CD4-positive, alpha-beta T cell treated with Interleukin-1 beta for 1 hour (primary cell): ENCODE results near the gene RCBTB1.
"Not testable (repeated sequence)": the region's sequence is repeated elsewhere in the genome, so short reads cannot be mapped to it uniquely, and the experiment has no call there.

ENCODE experiments used
- DNase-seq, 2 donors: peaks; one replicate each; pipeline ENCODE4 v3.0.0-alpha.2; 2020 to 2022

The RCBTB1 gene

DNA sequence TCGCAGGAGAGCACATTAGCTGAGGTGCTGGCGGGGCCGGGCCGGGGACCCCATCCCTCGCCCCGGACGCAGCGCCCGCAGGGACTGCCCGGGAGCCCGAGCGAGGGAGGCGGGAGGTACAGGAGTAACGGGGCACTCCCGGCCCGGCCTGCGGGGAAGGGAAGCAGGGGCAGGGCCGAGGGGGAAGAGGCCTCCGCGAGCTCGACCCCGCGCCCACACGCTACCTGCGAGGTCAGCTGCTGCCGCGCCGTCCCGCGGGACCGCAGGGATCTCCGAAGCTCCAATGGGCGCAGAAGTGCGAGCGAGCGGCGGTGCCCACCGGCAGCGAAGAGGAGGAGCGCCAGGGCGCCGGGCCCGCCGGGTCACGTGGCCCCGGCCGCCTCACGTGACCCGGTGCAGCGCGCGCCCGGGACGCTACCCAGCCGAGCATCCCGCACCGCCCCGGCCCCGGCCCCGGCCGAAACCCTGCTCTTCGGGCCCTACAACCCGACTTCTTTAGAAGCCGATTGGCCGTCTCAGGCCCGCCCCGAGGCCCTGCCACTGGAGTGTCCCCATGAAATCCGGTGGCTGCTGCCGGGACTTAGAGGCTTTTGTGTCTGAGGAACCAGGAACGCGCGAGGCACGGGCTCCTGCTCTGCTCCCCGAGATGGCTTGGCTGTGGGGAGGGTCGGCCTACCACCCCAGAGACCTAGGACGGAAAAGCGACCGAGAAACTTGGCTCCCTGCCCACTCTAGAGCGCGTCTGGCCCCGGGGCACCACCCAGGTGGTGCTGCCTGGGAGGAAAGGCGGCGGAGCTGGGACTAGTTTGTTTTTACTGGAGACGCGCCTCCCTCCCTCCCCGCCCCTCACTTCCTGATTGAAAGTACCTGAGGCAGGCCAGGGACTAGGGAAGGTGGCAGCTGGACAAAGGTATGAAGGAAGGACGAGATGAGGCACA, at the start of gene RCBTB1:
Gene RCBTB1, minus strand, starts transcription at position 339 of the 938 bp plus-strand sequence. CDS start 18,279 bp downstream, outside the sequence.
- peak; percentile 69 to 73 for DNase-seq

DNA sequence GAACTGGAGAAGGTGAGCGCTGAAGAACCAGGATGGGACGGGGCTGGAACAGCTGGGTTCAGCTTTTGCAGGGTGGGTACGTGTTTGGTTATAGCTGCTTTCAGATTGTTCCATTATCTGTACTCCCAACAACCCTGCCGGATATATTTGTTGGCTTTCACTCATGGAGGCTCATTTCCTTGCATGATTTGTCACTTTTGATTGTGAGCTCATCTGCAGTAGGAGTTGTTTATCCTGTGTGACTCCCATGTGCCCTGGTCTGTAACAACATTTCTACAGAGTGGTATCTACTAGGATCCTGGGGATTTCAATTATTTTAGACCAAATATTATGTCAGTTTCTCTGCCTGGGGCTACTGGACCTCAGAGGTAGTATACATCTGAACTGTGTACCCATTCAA, 48.4 kb upstream of the RCBTB1 start:
- no peak for DNase-seq

DNA sequence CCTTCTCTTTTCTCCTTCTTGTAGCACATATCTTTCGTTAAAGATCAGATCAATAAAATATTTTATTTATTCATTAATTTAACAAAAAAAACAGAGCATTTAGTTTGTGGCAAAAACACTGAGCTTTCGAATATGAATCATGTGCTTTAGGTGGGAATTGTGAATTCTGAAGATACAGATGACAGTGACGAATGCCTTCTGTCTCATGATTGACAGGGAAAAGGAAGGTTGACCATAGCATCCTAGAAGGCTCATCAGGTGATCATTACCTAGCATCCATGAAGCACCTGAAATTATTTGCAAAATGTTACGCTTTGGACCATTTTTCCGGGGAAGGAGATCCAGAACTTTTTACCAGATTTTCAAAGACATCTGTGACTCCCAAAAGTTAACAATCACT, 46.8 kb upstream of the RCBTB1 start:
- DNase-seq = no peak

DNA sequence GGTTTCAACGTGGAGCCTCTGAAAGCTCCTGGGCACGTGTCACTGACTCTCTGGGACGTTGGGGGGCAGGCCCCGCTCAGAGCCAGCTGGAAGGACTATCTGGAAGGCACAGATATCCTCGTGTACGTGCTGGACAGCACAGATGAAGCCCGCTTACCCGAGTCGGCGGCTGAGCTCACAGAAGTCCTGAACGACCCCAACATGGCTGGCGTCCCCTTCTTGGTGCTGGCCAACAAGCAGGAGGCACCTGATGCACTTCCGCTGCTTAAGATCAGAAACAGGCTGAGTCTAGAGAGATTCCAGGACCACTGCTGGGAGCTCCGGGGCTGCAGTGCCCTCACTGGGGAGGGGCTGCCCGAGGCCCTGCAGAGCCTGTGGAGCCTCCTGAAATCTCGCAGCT, 45.2 kb upstream of the RCBTB1 start:
- no peak for DNase-seq

DNA sequence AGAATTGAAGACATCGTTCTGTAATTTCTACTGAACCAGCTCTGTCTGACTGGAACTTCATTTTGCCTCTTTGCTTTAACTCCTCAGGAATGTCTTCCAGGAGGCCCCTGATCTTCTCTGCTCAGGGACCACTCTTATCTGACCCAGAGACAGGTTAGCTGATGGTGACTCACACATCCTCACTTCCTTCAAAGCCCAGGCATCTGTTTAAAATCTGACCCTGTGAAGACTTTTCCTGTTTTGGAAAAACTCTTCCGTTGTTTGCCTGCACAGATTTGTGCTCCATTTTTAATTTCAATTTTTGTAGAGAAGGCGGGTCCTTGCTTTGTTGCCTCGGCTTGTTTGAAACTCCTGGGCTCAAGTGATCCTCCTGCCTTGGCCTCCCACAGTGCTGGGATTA, 44.6 kb upstream of the RCBTB1 start:
- DNase-seq = no peak

DNA sequence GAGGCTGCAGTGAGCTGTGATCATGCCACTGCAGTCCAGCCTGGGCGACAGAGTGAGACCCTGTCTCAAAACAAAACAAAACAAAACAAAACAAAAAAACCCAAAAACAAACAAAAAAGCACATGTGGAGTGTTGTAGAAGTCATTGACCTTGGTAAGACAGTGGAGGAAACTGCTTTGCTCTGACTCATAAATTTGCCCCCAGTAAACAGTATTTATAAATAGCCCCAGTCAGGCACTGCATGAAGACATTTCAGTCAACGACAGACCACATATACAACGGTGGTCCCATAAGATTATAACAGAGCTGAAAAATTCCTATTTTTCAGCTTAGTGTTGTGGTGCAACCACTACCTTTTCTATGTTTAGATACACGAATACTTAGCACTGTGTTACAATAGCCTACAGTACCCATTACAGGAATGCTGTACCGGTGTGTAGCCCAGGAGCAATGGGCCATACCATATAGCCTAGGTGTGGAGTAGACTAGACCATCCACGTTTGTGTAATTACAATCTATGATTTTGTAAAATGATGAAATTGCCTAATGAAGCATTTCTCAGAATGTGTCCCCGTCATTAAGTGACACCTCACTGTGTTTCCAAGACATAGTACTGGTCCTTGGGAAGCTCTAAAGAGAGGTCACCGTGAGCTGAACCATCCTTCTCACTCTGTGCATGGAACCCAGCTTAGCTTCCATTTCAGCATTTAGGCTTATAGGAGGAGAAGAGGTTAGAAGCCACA, 44.0 kb upstream of the RCBTB1 start:
- no peak for DNase-seq

DNA sequence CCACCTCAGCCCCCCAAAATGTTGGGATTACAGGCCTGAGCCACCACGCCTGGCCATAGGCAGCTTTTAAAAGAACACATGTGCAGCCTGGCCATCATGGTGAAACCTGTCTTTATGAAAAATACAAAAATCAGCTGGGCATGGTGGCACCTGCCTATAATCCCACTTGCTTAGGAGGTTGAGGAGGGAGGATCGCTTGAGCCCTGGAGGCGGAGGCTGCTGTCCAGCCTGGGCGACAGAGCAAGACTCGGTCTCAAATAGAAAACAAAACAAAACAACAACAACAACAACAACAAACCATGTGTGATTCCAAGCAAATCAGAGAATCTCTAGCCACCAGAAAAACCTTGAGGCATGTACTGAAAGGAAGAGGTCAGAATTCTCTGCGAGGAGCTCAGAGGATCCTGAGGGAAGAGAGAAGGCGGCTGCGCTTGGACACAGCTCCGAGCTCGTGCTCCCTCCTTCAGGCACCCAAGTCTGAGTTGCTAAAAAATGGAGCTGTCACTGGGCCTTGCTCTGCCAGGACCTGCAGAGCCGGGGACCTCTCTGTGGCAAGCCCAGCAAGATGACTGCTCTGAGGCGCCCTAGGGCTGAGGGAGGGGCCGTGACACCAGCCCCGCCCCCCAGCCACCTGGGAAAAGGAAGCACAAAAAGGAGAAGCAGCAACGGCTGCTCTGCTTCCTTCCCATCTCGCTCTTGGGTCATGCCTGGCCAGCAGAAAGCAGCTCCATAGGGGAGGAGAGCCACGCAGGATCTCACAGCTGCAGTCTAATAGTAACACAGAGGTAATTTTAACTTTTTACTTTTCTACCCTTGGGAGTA, 42.7 kb upstream of the RCBTB1 start, which contains the start of gene ARL11:
Gene ARL11, plus strand, starts transcription at position 677 of the 822 bp plus-strand sequence. CDS start 1,941 bp downstream, outside the sequence.
- peak; percentile 33 to 77 for DNase-seq

DNA sequence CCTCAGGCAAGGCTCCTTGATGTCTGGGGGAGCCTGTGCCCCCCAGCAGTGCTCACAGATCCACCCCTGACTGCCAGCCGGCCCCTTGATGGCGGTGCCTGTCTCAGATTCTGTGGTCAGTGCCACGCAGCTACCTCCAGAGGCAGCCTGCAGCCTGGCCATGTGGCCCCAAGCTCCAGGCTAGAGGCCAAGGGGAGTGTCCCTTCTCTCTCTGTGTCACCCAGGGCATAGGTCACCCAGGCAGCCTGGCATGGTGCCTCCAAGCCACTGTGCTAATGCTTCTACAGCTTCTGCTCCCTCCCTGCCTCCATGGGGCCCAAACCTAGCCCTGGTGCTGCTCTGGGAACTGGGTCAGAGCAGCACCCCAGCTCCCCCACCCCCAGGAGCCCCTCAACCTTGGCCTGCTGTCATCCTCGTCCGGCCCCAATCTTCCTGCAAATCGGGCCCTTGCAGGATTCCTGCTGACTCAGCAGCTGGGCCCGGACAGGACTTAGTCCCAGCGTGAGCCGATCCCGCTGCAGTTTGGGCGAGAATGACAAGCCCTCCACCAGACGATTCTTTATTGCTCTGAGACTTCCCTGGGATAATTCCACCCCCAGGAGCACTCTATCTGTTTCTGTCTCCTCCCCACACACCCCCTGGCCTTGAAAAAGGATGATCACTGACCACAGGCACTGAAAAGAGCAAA, 40.2 kb upstream of the RCBTB1 start:
- no peak for DNase-seq

DNA sequence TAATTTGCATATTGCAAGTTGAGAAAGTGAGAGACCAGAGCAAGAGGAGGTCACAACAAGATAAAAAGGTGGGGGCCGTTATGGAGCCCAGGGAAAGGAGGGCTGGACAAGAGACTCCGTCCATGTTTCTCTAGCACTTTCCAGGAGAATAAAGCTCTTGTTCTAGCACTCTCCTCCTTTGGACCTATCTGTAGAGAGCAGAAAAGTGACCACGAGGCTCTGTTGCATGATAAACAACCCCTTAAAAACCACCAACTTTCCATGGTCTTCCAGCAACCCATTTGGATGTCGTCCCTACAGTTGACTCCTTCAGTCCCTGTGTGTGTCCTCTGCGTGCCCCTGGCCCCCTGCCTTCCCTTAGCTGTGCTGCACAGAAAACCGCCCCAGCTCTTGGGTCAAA, 38.9 kb upstream of the RCBTB1 start:
- no peak for DNase-seq

DNA sequence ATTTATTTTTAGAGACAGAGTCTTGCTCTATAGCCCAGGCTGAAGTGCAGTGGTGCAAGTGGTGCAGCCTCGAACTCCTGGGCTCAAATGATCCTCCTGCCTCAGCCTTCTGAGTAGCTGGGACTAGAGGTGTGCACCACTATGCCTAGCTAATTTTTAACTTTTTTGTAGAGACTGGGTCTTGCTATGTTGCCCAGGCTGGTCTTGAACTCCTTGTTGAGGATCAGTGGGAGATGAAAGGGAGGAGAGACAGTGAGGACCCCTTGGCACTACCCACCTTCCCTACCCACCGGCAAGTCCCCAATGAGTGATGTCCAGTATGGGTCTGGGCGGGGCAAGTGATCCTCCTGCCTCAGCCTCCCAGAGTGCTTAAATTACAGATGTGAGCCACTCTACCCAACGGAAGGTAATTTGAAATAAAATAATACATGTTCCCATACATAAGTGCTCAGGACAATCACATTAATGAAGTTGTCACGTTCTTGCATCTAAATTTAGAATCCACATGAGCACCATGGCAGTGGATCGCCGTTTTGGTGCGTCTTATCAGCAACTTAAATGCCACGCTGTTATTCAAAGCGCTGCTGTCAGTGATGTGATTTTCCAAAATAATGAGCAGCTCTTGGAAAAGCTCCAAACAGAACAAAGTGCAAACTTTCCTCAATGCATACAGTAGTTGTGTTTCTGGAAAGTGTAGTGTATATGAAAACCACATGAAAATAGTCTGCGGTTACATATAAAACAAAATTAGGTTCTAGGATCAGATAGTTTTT, 37.0 kb upstream of the RCBTB1 start:
- no peak for DNase-seq

DNA sequence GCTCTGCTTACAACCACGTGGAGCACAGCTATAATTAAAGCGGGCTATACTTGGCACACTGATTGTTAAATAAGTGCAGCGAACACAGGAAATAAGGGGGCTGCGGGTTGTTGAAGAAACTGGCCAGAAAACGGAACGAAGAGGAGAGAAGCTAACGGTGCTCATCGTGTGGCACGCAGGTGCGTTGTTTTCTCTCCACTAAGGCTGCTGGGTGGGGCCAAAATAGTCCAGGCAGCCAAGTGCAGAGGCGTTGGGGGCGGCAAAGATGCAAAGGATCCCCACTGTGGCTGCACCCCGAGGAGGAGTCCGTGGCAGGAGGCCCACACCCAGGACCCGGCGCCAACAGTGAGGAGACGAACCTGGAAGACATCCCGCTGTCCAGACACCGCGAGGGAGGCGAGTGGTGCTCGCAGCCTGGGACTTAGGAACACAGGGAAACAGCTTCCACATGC, 34.8 kb upstream of the RCBTB1 start:
- no peak for DNase-seq

DNA sequence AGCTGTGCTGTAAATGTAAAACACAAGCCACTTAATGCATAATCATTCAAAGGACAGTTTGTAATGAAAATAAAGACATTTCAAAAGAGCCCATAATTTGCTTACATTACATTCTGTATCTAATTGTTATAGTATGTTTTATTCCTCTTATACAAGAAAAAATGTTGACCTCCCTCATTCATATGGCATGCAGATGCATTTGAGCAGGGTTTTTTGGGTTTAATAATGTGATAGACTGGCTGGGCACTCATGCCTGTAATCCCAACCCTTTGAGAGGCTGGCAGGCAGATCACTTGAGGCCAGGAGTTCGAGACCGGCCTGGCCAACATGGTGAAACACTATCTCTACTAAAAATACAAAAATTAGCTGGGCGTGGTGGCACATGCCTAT, 31.3 kb upstream of the RCBTB1 start:
- DNase-seq = no peak

DNA sequence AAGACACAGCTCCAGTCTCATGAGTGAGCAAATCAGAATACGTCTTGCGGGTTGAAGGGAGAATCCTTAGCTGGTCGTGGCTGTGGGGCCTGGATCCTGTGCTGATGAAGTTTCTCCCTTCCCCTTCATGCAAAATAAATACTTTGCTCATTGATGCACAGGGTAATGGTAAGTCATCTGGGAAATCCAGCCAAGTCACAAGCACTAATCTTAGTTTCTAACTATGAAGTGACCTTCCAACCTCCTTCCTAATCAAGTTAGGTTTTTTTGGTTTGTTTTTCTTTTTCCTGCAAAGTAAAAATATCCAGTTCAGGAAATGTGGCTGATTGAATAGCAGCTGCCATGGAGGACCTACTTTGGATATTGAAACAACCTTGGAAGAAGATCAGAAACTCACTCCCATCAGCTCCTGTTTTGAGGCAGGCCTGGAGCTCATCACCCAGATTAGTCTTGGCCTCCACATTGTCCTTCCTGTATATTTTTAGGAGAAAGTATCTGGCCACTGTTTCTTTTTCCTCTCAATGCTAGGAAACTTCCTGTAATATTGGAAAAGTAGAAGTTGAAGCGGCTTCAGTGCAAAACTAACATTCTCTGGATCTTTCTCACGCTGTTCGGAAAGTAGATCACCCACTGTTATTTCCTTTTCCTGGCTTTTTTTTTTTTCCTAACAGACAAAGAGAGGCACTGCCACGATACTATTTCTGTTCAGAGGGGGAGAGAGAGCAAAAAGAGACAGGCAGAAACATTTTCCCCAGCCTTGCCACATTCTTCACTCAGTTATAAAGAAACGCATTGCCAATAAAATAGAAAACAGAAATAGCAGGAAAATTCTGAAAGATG, 30.7 kb upstream of the RCBTB1 start:
- no peak for DNase-seq

DNA sequence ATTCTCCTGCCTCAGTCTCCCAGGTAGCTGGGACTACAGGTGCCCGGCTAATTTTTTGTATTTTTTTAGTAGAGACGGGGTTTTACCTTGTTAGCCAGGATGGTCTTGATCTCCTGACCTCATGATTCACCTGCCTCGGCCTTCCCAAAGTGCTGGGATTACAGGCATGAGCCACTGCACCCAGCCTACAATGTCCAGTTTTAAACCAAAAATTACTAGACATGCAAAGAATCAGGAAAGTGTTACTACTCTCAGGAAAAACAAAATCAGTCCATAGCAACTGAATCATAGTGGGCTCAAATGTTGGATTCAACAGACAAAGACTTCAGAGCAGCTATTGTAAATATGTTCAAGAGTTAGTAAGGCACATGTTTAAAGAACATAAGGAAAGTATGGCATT, 26.7 kb upstream of the RCBTB1 start:
- not testable (repeated sequence) for DNase-seq

DNA sequence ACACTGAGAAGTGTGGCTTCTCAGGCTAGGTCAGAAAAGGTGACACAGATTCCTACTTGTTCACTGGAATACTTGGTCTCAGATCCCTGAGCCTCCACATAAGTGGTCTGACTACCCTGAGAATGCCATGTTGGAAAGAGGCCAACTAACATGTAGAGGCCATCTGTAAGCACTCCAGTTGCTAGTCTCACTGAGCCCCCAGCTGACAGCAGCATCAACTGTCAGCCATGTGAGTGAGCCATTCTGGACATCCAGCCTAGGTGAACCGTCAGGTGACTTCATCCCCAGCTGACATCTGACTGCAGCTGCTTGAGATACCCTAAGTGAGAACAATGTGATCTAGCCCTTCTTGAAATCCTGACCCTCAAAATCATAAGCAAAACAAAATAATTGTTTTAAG, 24.8 kb upstream of the RCBTB1 start:
- DNase-seq = no peak

DNA sequence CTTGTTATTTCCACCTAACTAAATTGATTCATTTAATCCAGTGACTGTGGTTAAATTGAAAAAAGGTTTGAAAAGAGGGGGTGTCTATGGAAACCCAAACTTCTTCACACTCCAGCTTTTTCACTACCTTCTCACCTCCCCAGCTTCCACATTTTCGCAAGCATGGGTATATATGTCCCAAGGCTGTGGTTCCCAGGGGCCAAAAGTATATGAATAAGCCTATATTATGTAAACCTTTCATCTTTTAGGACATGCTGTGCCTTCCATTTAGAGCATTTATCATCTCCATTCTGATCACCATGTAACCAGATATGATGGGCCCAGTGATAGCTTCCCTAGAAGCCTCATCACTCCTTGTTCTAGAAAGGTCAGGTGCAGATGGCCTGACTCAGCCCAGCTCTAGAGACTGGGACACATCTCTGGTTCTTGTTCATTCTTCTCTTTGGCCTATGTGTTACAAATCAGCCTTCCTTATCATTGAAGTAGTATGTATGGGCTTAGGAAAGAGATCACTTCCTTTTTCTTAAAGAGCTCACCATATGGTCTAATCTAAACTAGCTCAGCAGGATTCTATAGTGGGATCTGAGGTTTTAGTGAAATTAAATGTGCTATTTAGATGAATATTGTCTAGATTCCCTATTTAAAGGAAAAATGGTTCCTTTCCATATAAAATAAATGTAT, 23.4 kb upstream of the RCBTB1 start:
- no peak for DNase-seq

DNA sequence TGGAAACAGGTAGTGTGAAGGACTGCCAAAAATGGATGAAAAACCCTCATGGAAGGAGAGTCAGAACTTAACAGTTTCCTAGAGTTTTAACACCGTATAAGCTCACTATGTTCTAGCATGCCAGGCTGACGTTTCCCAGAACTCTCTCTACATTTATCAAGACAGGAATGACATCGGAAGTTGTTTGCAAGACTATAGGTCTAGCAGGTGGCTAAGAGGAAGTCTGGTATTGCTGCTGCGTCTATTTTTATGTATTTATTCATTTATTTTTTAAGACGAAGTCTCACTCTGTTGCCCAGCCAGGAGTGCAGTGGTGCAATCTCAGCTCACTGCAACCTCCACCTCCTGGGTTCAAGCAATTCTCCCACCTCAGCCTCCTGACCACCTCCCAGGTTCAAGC, 22.4 kb upstream of the RCBTB1 start:
- DNase-seq = no peak

DNA sequence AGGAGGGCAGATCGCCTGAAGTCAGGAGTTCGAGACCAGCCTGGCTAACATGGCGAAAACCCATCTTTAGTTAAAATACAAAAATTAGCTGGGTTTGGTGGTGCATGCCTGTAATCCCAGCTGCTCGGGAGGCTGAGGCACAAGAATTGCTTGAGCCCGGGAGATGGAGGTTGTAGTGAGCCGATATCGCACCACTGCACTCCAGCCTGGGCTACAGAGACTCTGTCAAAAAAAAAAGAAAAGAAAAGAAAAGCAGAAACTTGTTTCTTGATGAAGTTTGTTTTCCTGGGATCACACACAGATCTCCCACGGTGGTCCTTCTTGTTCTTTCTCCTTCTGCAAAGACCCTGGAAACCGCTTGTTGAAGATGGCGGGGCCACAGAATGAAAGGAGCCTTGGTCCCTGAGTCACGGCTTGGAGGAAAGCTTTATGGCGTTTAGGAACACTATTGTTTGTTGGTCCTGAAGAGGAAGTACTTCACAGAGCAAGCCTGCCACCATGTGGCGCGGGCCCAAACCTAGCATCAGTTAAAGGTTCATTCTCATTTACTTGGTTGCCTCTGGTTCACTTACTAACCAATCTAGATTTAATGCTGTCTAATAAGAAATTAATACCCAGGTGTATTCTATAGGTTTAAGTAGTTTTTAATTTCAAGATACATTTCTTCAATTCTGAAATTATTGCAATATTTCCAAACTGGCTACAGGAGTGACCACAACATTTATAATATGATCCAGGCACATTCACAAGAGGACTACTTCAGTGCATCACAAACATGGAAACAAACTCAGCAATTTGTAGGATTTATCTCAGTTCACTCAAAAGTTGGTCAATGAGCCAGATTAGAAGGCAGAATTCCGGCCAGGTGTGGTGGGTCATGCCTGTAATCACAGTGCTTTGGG, 21.6 kb upstream of the RCBTB1 start:
- DNase-seq = peak; percentile 80 to 81

DNA sequence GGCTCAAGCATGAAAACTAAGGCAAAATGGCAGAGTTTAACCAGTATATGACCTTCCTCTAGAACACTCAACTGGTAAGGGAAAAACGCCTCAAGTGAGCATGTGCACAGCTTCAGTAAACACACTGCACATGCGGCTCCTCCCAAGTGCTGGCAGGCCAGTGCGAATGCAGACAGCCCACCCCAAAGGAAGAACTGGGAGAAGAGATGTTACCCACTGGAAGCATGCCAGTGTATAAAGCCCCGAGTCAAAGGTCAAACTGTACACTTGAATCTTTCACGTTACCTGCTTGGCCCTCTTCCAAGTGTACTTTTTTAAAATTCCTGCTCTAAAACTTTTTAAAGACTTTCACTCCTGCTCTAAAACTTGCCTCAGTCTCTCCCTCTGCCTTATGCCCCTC, 19.2 kb upstream of the RCBTB1 start:
- no peak for DNase-seq
